SK-N-SH treated with all-trans-retinoic acid at 6 μM for 48 hours (cell line): ENCODE measurements around the gene S100A1.

Experiments
- ATAC-seq: fragments of 200-7000 bp; cut with Tn5 transposase; 3 replicates; pipeline ENCODE4 v1.9.1; 2020; ENCODE audit warnings: mild to moderate bottlenecking, moderate library complexity
- ARNTL ChIP-seq: fragments of 450-650 bp; formaldehyde crosslinking; IDR thresholded peaks from 2 replicates; pipeline ENCODE4 v1.5.0; 2020; ENCODE audit warnings: low read depth, mild to moderate bottlenecking, moderate library complexity, borderline replicate concordance
- BACH2 ChIP-seq: fragments of 250-450 bp; sonication (Bioruptor Pico); IDR thresholded peaks from 2 replicates; pipeline ENCODE4 v1.9.0; 2021; ENCODE audit warnings: mild to moderate bottlenecking, borderline replicate concordance
- CSDC2 ChIP-seq: fragments of 250-450 bp; sonication (Bioruptor Pico); IDR thresholded peaks from 2 replicates; pipeline ENCODE4 v1.5.0; 2020; ENCODE audit warnings: mild to moderate bottlenecking, moderate library complexity
- ESRRG ChIP-seq: fragments of 250-450 bp; sonication (Bioruptor Pico); IDR thresholded peaks from 2 replicates; pipeline ENCODE4 v1.6.1; 2021; ENCODE audit warnings: mild to moderate bottlenecking
- GLIS3 ChIP-seq: fragments of 250-450 bp; sonication (Bioruptor Pico); IDR thresholded peaks from 2 replicates; pipeline ENCODE4 v1.5.0; 2020; ENCODE audit warnings: mild to moderate bottlenecking, moderate library complexity
- ISL1 ChIP-seq: fragments of 250-450 bp; sonication (Bioruptor Pico); IDR thresholded peaks from 2 replicates; pipeline ENCODE4 v2.1.2; 2022; ENCODE audit warnings: mild to moderate bottlenecking, moderate library complexity
- OSR1 ChIP-seq: fragments of 250-450 bp; sonication (Bioruptor Pico); IDR thresholded peaks from 2 replicates; pipeline ENCODE4 v1.8.0; 2022; ENCODE audit warnings: moderate library complexity, mild to moderate bottlenecking, inconsistent platforms
- PATZ1 ChIP-seq: fragments of 250-450 bp; sonication (Bioruptor Pico); IDR thresholded peaks from 2 replicates; pipeline ENCODE4 v1.8.0; 2020; ENCODE audit warnings: mild to moderate bottlenecking, moderate library complexity, borderline replicate concordance
- POU6F1 ChIP-seq: fragments of 250-450 bp; sonication (Bioruptor Pico); IDR thresholded peaks from 2 replicates; pipeline ENCODE4 v1.8.0; 2021; ENCODE audit warnings: low read depth, mild to moderate bottlenecking, moderate library complexity, borderline replicate concordance
- PPARA ChIP-seq: fragments of 250-450 bp; sonication (Bioruptor Pico); IDR thresholded peaks from 2 replicates; pipeline ENCODE4 v1.5.0; 2020; ENCODE audit warnings: mild to moderate bottlenecking, borderline replicate concordance
- RARB ChIP-seq: fragments of 250-450 bp; sonication (Bioruptor Pico); IDR thresholded peaks from 2 replicates; pipeline ENCODE4 v1.8.0; 2021; ENCODE audit warnings: mild to moderate bottlenecking, moderate library complexity
- SNAI2 ChIP-seq: fragments of 250-450 bp; sonication (Bioruptor Pico); IDR thresholded peaks from 2 replicates; pipeline ENCODE4 v1.5.0; 2020; ENCODE audit warnings: mild to moderate bottlenecking, moderate library complexity
- TCF4 ChIP-seq: fragments of 250-450 bp; sonication (Bioruptor Pico); IDR thresholded peaks from 2 replicates; pipeline ENCODE4 v1.8.0; 2021; ENCODE audit warnings: mild to moderate bottlenecking, moderate library complexity, borderline replicate concordance
- TSHZ2 ChIP-seq: fragments of 250-450 bp; sonication (Bioruptor Pico); IDR thresholded peaks from 2 replicates; pipeline ENCODE4 v1.5.0; 2020; ENCODE audit warnings: mild to moderate bottlenecking, moderate library complexity
- ZC3H10 ChIP-seq: fragments of 250-450 bp; sonication (Bioruptor Pico); IDR thresholded peaks from 2 replicates; pipeline ENCODE4 v1.5.1; 2021; ENCODE audit warnings: mild to moderate bottlenecking, moderate library complexity
- ZFP3 ChIP-seq: fragments of 250-450 bp; sonication (Bioruptor Pico); IDR thresholded peaks from 2 replicates; pipeline ENCODE4 v1.5.0; 2020; ENCODE audit warnings: mild to moderate bottlenecking, moderate library complexity
- ZFP30 ChIP-seq: fragments of 450-650 bp; formaldehyde crosslinking; IDR thresholded peaks from 2 replicates; pipeline ENCODE4 v1.5.0; 2022; ENCODE audit warnings: mild to moderate bottlenecking, moderate library complexity
- ZNF565 ChIP-seq: fragments of 450-650 bp; formaldehyde crosslinking; conservative IDR thresholded peaks from 2 replicates; pipeline ENCODE4 v1.5.0; 2020; ENCODE audit warnings: low read depth, mild to moderate bottlenecking, moderate library complexity
- ZNF70 ChIP-seq: fragments of 450-650 bp; formaldehyde crosslinking; IDR thresholded peaks from 2 replicates; pipeline ENCODE4 v1.5.0; 2020; ENCODE audit warnings: mild to moderate bottlenecking, moderate library complexity
- ZNF8 ChIP-seq: fragments of 450-650 bp; formaldehyde crosslinking; IDR thresholded peaks from 2 replicates; pipeline ENCODE4 v1.5.0; 2020; ENCODE audit warnings: mild to moderate bottlenecking, moderate library complexity

S100A1 gene

GRCh38 chr1:153640861-153641260 lies 12.6 kb downstream of the S100A1 start (continued):
- TF ChIP-seq BACH2 (CRISPR knock-in tag) (no peak), TCF4 (no peak), RARB (CRISPR knock-in tag) (no peak), OSR1 (CRISPR knock-in tag) (no peak), ZNF565 (CRISPR knock-in tag) (no peak)
- TF ChIP-seq, all 23 proteins: peak for 0

GRCh38 chr1:153642161-153642560 lies 13.9 kb downstream of the S100A1 start:
- TF ChIP-seq ARNTL (no peak), ZNF70 (no peak), ZNF8 (CRISPR knock-in tag) (no peak), ZNF565 (CRISPR knock-in tag) (no peak), PPARA (CRISPR knock-in tag) (no peak), SNAI2 (CRISPR knock-in tag) (no peak), ISL1 (CRISPR knock-in tag) (no peak), POU6F1 (CRISPR knock-in tag) (no peak), TSHZ2 (CRISPR knock-in tag) (no peak)
- no peak for ATAC-seq

- no peak for ATAC-seq
- TF ChIP-seq ESRRG (CRISPR knock-in tag): no peak
- no peak for TF ChIP-seq TCF4
- TF ChIP-seq CSDC2 (CRISPR knock-in tag): no peak
- no peak for TF ChIP-seq OSR1 (CRISPR knock-in tag)
- TF ChIP-seq TSHZ2 (CRISPR knock-in tag): no peak
- TF ChIP-seq ZC3H10 (CRISPR knock-in tag): no peak
- no peak for TF ChIP-seq ZFP30
- TF ChIP-seq BACH2 (CRISPR knock-in tag): no peak
- no peak for TF ChIP-seq ZFP3 (CRISPR knock-in tag)
- no peak for TF ChIP-seq GLIS3 (CRISPR knock-in tag)
- TF ChIP-seq, all 23 proteins: peak for 0
Measured at GRCh38 chr1:153643100-153643499, 14.9 kb downstream of the S100A1 start.

GRCh38 chr1:153643816-153644215 lies 15.6 kb downstream of the S100A1 start:
- no peak for ATAC-seq
- TF ChIP-seq GLIS3 (CRISPR knock-in tag) (no peak), TSHZ2 (CRISPR knock-in tag) (no peak), PATZ1 (no peak), ZNF565 (CRISPR knock-in tag) (no peak), POU6F1 (CRISPR knock-in tag) (no peak), ESRRG (CRISPR knock-in tag) (no peak), ZC3H10 (CRISPR knock-in tag) (no peak), SNAI2 (CRISPR knock-in tag) (no peak), ARNTL (no peak), CSDC2 (CRISPR knock-in tag) (no peak), RARB (CRISPR knock-in tag) (no peak), BACH2 (CRISPR knock-in tag) (no peak)
